CD14-positive monocyte (primary cell): ENCODE results near the gene IGHMBP2. TPM values are rescaled to one million over a fixed set of nuclear protein-coding genes. Genes with fewer than 3 reads are reported as not detected.

Experiments
- DNase-seq, 3 donors: peaks; one replicate each; pipeline ENCODE4 v3.0.0-alpha.2; 2011 to 2022
- H2AFZ ChIP-seq: 2 replicates; pipeline ENCODE4 v1.6.0; 2012; ENCODE audit warnings: mild to moderate bottlenecking, low read depth, low read length, inconsistent platforms; ENCODE audit not compliant: insufficient read depth, poor library complexity, severe bottlenecking
- H3K27ac ChIP-seq, 2 donors: 1 replicate in 1 of 2; 2 replicates in 1 of 2; pipeline ENCODE4 v1.5.1; 2012 to 2013; ENCODE audit warnings: low read length in 2 of 2, control low read depth in 1 of 2, inconsistent platforms in 1 of 2, low read depth in 1 of 2, mild to moderate bottlenecking in 1 of 2
- H3K27me3 ChIP-seq, 2 donors: one replicate each; pipeline versions ENCODE4 v1.6.0 to v1.6.1; 2011 to 2013; ENCODE audit warnings: low read length in 2 of 2; ENCODE audit not compliant: control insufficient read depth in 2 of 2, insufficient read depth in 2 of 2
- H3K36me3 ChIP-seq, 2 donors: replicated peaks in 1 of 2; 1 replicate in 1 of 2; 2 replicates in 1 of 2; pipeline versions ENCODE4 v1.5.1 to v1.6.1; 2012 to 2013; ENCODE audit warnings: low read length in 2 of 2, control low read depth in 1 of 2, inconsistent platforms in 1 of 2, mild to moderate bottlenecking in 1 of 2; ENCODE audit not compliant: insufficient read depth in 2 of 2, control insufficient read depth in 1 of 2
- H3K4me1 ChIP-seq, 2 donors: 1 replicate in 1 of 2; 2 replicates in 1 of 2; pipeline versions ENCODE4 v1.5.1 to v1.6.1; 2012 to 2013; ENCODE audit warnings: low read length in 2 of 2, control low read depth in 1 of 2, inconsistent platforms in 1 of 2, mild to moderate bottlenecking in 1 of 2, moderate library complexity in 1 of 2; ENCODE audit not compliant: insufficient read depth in 2 of 2, control insufficient read depth in 1 of 2
- H3K4me2 ChIP-seq: replicated peaks from 2 replicates; pipeline ENCODE3; 2012; ENCODE audit warnings: low read length, moderate library complexity, mild to moderate bottlenecking; ENCODE audit not compliant: poor library complexity, severe bottlenecking; ENCODE audit errors: extremely low read depth
- H3K4me3 ChIP-seq, 3 experiments: fragments of 200-600 bp in 1 of 3; sonication (generic) in 1 of 3; replicated peaks in 1 of 3; 1 replicate in 2 of 3; 2 replicates in 1 of 3; pipeline ENCODE4 v1.5.1; 2011 to 2013; ENCODE audit warnings: low read length in 3 of 3, mild to moderate bottlenecking in 3 of 3, control low read depth in 2 of 3, low read depth in 2 of 3, inconsistent platforms in 1 of 3, moderate library complexity in 1 of 3
- H3K79me2 ChIP-seq: 2 replicates; pipeline ENCODE4 v1.6.0; 2012; ENCODE audit warnings: mild to moderate bottlenecking, control low read depth, inconsistent platforms, low read length, moderate library complexity; ENCODE audit not compliant: insufficient read depth
- H3K9ac ChIP-seq: 2 replicates; pipeline ENCODE4 v1.6.0; 2017; ENCODE audit warnings: low read length, mild to moderate bottlenecking; ENCODE audit not compliant: insufficient read depth, poor library complexity, severe bottlenecking
- H3K9me3 ChIP-seq, 2 donors: replicated peaks in 1 of 2; 1 replicate in 1 of 2; 2 replicates in 1 of 2; pipeline versions ENCODE4 v1.5.1 to v1.6.1; 2012 to 2013; ENCODE audit warnings: low read length in 2 of 2, control low read depth in 1 of 2; ENCODE audit not compliant: control insufficient read depth in 1 of 2, insufficient read depth in 1 of 2
- H4K20me1 ChIP-seq: 2 replicates; pipeline ENCODE4 v1.6.0; 2012; ENCODE audit warnings: mild to moderate bottlenecking, low read length, control low read depth, moderate library complexity; ENCODE audit not compliant: insufficient read depth
- H3K27ac Mint-ChIP-seq, 7 donors: one replicate each; pipeline ENCODE4 v1.8.0; 2020; ENCODE audit warnings: mild to moderate bottlenecking in 7 of 7, mixed read lengths in 7 of 7, moderate library complexity in 6 of 7, inconsistent platforms in 2 of 7
- H3K27me3 Mint-ChIP-seq, 3 donors: one replicate each; pipeline ENCODE4 v1.8.0; 2021 to 2022; ENCODE audit warnings: low read depth in 3 of 3, mild to moderate bottlenecking in 3 of 3, mixed read lengths in 3 of 3, moderate library complexity in 3 of 3, inconsistent platforms in 1 of 3
- H3K36me3 Mint-ChIP-seq, 2 donors: one replicate each; pipeline ENCODE4 v1.8.0; 2020; ENCODE audit warnings: mixed read lengths in 2 of 2, inconsistent platforms in 1 of 2, mild to moderate bottlenecking in 1 of 2
- H3K4me1 Mint-ChIP-seq: one replicate; pipeline ENCODE4 v1.8.0; 2020; ENCODE audit warnings: mild to moderate bottlenecking, mixed read lengths
- H3K4me3 Mint-ChIP-seq, 2 donors: one replicate each; pipeline ENCODE4 v1.8.0; 2020; ENCODE audit warnings: mild to moderate bottlenecking in 2 of 2, mixed read lengths in 2 of 2, moderate library complexity in 1 of 2
- H3K9me3 Mint-ChIP-seq, 7 donors: one replicate each; pipeline ENCODE4 v1.8.0; 2020 to 2022; ENCODE audit warnings: mixed read lengths in 7 of 7, mild to moderate bottlenecking in 6 of 7, moderate library complexity in 6 of 7, inconsistent platforms in 2 of 7
- WGBS: methylation state at CpG from one replicate; pipeline ENCODE4 v1.1.5; 2013; ENCODE audit warnings: missing lambda C conversion rate; ENCODE audit not compliant: insufficient coverage; 5-methylcytosine and 5-hydroxymethylcytosine counted together
- intact Hi-C, 2 donors: fragments of 100-400 bp; cut with micrococcal nuclease; formaldehyde crosslinking; loops; one replicate each; pipeline versions ENCODE4 v1.15.0 to v1.15.1; 2023
- polyA plus RNA-seq, 3 donors: library from polyadenylated mRNA; depleted of rRNA in 1 of 3; unstranded in 2 of 3; stranded (reverse) in 1 of 3; fragments of 300-500 nt in 2 of 3; fragments of >200 nt in 1 of 3; fragmentation: Illumina TruSeq in 2 of 3; gene quantifications; 1 replicate in 2 of 3; 2 replicates in 1 of 3; pipeline ENCODE4 v1.2.3, GENCODE V29; 2012 to 2021
- TF ChIP-seq, protein P1 (sequence below): fragments of 200-600 bp; IDR thresholded peaks from one replicate; pipeline ENCODE4 v1.8.0; 2022; ENCODE audit warnings: antibody characterized with exemption, mild to moderate bottlenecking

Gene IGHMBP2
- polyA plus RNA-seq, 3 donors = 3.9 to 14.9 (median 6.0) TPM

DNA sequence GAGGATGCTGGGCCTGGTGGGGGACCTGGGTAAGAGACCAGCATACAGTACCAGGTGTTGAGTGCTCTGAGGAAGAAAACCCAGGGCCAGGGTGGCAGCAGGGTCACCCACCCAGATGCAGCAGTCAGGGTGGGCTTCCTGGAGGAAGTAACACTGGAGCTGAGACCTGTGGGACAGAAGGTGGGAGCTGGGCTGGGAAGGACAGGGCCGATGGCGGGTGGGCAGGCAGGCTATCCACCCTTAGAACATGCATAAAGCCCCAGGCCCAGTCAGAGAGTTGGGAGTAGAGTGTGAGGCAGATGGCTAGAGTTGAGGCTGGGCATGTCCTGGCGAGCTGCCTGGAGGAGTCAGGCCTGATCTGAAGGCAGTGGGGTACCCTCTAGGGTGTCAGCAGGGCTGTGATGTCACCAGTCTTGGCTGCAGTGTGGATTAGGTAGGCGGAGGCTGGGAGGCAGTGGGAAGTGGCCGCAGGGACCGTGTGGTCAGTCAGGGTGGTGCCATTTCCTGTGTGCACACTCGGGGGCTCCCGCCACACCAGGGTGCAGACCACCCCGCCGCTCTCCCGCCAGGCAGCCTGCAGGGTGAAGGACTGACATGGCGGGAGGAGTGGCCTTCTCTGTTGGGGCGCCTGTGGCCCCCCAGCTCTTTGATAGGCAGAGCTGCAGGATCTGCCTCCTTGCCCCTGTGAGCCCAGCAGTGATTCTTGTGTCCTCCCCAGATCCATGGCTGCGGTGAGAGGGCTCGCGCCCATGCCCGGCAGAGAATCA lies 35.3 kb downstream of the IGHMBP2 start:
- H3K4me1 ChIP-seq = no peaks in the 10 kb centered on the region
- no peak overlapping the region for H3K27ac ChIP-seq
- intact Hi-C loops = no loop called here
- 75% methylated on average over 14 of the region's 17 CpGs for WGBS
- no peaks in the 10 kb centered on the region for H4K20me1 ChIP-seq
- H3K9ac ChIP-seq = no peak overlapping the region
- no peak overlapping the region for H3K4me2 ChIP-seq
- peaks cover 59 to 76% of the 10 kb centered on the region in 2 donors for H3K36me3 Mint-ChIP-seq
- no peaks in the 10 kb centered on the region for H3K9me3 ChIP-seq
- H3K4me1 Mint-ChIP-seq = peaks cover 3% of the 10 kb centered on the region
- H3K9me3 Mint-ChIP-seq = no peaks in the 10 kb centered on the region
- no peak for DNase-seq
- H3K27me3 Mint-ChIP-seq = no peaks in the 10 kb centered on the region
- no peak overlapping the region for H3K4me3 Mint-ChIP-seq
- no peaks in the 10 kb centered on the region for H3K27me3 ChIP-seq
- no peak overlapping the region for H3K4me3 ChIP-seq
- H2AFZ ChIP-seq = no peak overlapping the region
- H3K36me3 ChIP-seq = peaks cover 62 to 77% of the 10 kb centered on the region in 2 donors
- H3K79me2 ChIP-seq = no peaks in the 10 kb centered on the region
- TF ChIP-seq, protein P1, sequence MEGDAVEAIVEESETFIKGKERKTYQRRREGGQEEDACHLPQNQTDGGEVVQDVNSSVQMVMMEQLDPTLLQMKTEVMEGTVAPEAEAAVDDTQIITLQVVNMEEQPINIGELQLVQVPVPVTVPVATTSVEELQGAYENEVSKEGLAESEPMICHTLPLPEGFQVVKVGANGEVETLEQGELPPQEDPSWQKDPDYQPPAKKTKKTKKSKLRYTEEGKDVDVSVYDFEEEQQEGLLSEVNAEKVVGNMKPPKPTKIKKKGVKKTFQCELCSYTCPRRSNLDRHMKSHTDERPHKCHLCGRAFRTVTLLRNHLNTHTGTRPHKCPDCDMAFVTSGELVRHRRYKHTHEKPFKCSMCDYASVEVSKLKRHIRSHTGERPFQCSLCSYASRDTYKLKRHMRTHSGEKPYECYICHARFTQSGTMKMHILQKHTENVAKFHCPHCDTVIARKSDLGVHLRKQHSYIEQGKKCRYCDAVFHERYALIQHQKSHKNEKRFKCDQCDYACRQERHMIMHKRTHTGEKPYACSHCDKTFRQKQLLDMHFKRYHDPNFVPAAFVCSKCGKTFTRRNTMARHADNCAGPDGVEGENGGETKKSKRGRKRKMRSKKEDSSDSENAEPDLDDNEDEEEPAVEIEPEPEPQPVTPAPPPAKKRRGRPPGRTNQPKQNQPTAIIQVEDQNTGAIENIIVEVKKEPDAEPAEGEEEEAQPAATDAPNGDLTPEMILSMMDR = no peak
- peak overlapping the region in 3 of 7 donors; percentile 32 to 70 (median 46) for H3K27ac Mint-ChIP-seq

DNA sequence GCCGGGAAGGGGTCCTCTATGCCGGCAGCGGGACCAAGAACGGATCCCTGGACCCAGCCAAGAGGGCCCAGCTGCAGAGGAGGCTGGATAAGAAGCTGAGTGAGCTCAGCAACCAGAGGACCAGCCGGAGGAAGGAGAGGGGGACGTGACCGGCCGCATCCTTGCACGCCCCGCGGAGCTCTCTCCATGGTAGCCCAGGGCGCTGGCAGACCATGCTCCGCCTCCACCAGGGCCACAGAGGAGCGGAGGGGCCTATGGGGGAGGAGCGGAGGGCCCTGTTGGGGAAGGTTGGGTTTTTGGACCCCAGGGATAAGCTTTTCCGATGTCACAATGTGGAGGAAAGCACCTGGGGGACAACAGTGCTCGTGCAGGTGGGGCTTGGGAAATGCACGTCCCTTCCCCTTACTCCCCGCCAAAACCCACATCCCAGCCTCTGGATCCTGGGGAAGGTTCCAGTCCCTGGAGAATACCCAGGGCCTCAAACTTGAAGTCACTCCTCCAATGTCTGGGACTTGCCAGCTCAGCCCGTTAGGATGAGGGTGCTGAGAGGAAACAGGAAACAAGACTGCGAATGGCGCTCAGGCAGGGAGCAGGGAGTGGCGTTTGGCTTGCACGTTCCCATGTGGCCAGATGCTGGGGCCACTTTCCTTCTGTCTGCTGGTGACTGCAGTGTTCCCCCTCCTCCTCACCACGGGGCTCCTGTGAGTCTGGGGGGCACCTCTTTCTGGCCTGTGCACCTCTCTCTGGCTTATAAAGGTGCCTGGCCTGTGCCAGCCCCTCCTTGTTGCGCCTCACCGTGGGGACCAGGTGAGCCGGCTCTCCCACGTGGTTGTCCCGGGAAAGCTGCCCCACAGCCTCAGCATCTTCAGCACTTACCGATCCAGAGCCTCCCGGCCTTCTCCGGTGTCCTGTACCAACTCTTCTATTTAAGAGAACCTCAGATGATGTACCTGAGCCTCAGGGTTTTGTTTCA lies 36.2 kb downstream of the IGHMBP2 start:
- TF ChIP-seq, protein P1 = no peak
- no peaks in the 10 kb centered on the region for H3K27me3 ChIP-seq
- no peak overlapping the region for H3K4me3 ChIP-seq
- H4K20me1 ChIP-seq = no peaks in the 10 kb centered on the region
- Mint-ChIP-seq H3K27ac (no peak overlapping the region), H3K36me3 (peaks cover 52 to 67% of the 10 kb centered on the region in 2 donors), H3K4me3 (no peak overlapping the region), H3K9me3 (no peaks in the 10 kb centered on the region), H3K27me3 (no peaks in the 10 kb centered on the region), H3K4me1 (peaks cover 3% of the 10 kb centered on the region)
- no peak for DNase-seq
- no peak overlapping the region for H3K9ac ChIP-seq
- no peak overlapping the region for H3K27ac ChIP-seq
- 81% methylated on average over 22 of the region's 33 CpGs for WGBS
- no peak overlapping the region for H2AFZ ChIP-seq
- H3K4me2 ChIP-seq = no peak overlapping the region
- H3K36me3 ChIP-seq = peaks cover 54 to 68% of the 10 kb centered on the region in 2 donors
- no peaks in the 10 kb centered on the region for H3K4me1 ChIP-seq
- no peaks in the 10 kb centered on the region for H3K9me3 ChIP-seq
- H3K79me2 ChIP-seq = no peaks in the 10 kb centered on the region
- intact Hi-C loops = no loop called here
